Effector memory CD8-positive, alpha-beta T cell (primary cell): ENCODE results near the gene ZNF124.
"Not testable (repeated sequence)": the region's sequence is repeated elsewhere in the genome, so short reads cannot be mapped to it uniquely, and the experiment has no call there.

Experiments
- ATAC-seq: fragments of 150-1000 bp; cut with Tn5 transposase; replicated peaks from 2 replicates; pipeline ENCODE4 v1.10.0; 2021; ENCODE audit warnings: mild to moderate bottlenecking, moderate library complexity
- DNase-seq, 3 experiments: peaks; one replicate each; pipeline ENCODE4 v3.0.0; 2021
- H3K27ac Mint-ChIP-seq, 2 donors: one replicate each; pipeline ENCODE4 v1.8.0; 2022; ENCODE audit warnings: mild to moderate bottlenecking in 2 of 2, mixed read lengths in 2 of 2, moderate library complexity in 2 of 2
- H3K27me3 Mint-ChIP-seq, 2 donors: one replicate each; pipeline ENCODE4 v1.8.0; 2022; ENCODE audit warnings: mixed read lengths in 2 of 2
- H3K36me3 Mint-ChIP-seq: one replicate; pipeline ENCODE4 v1.8.0; 2022; ENCODE audit warnings: mild to moderate bottlenecking, moderate library complexity, mixed read lengths; ENCODE audit not compliant: insufficient read depth
- H3K4me1 Mint-ChIP-seq, 2 donors: one replicate each; pipeline ENCODE4 v1.8.0; 2022; ENCODE audit warnings: low read depth in 2 of 2, mixed read lengths in 2 of 2
- H3K4me3 Mint-ChIP-seq, 2 donors: one replicate each; pipeline ENCODE4 v1.8.0; 2022; ENCODE audit warnings: mild to moderate bottlenecking in 2 of 2, mixed read lengths in 2 of 2, moderate library complexity in 2 of 2
- H3K9me3 Mint-ChIP-seq, 2 donors: one replicate each; pipeline ENCODE4 v1.8.0; 2022; ENCODE audit warnings: mixed read lengths in 2 of 2

The ZNF124 gene

GRCh38 chr1:247147781-247148180 lies 24.0 kb downstream of the ZNF124 start:
- no peak for ATAC-seq
- H3K36me3 Mint-ChIP-seq, result peaks cover 3% of the 10 kb centered on the region

DNA sequence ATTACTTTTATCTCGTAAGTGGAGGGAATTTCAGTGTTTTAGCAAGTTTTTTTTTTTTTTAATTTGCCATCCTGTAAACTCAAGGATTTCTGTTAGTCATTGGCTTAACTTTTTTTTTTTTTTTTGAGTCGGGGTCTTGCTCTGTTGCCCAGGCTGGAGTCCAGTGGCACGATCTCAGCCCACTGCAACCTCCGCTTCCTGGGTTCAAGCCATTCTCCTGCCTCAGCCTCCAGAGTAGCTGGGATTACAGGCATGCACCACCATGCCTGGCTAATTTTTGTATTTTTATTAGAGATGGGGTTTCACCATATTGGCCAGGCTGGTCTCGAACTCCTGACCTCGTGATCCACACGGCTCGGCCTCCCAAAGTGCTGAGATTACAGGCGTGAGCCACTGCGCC lies 24.7 kb downstream of the ZNF124 start:
- H3K27me3 Mint-ChIP-seq, H3K4me3 Mint-ChIP-seq, ATAC-seq, H3K36me3 Mint-ChIP-seq, DNase-seq, H3K27ac Mint-ChIP-seq, H3K4me1 Mint-ChIP-seq: not testable (repeated sequence)
- H3K9me3 Mint-ChIP-seq, result peaks cover 12 to 28% of the 10 kb centered on the region in 2 donors

More at GRCh38 chr1:247147781-247148180, 24.0 kb downstream of the ZNF124 start:
- Mint-ChIP-seq H3K27me3 (no peaks in the 10 kb centered on the region), H3K9me3 (peaks cover 10 to 28% of the 10 kb centered on the region in 2 donors), H3K4me3 (no peak overlapping the region), H3K27ac (no peak overlapping the region), H3K4me1 (no peaks in the 10 kb centered on the region)
- no peak for DNase-seq

DNA sequence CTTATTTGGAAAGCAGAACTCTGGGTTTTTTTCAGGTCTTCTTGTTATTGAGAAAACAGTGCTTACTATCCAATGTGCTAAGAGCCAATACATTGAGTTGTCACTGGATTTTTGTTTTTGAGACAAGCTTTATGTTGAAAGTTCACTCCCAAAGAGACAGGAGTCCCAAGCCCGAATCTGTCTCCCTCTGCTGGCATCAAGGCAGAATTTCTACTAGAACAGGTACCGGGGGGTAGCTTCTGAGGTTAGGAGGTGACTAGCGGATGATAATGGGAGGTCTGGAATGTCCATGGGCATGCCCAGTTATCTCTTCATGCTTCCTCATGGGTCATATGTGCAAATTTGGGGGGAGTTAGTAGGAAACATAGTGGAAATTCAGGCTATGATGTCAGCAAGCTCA lies 25.1 kb downstream of the ZNF124 start:
- peaks cover 12 to 28% of the 10 kb centered on the region in 2 donors for H3K9me3 Mint-ChIP-seq
- no peak overlapping the region for H3K4me3 Mint-ChIP-seq
- no peak for ATAC-seq
- no peaks in the 10 kb centered on the region for H3K4me1 Mint-ChIP-seq
- no peaks in the 10 kb centered on the region for H3K27me3 Mint-ChIP-seq
- H3K27ac Mint-ChIP-seq, result no peak overlapping the region
- H3K36me3 Mint-ChIP-seq, result peaks cover 3% of the 10 kb centered on the region
- DNase-seq, result no peak

GRCh38 chr1:247145279-247145678 lies 26.5 kb downstream of the ZNF124 start:
- Mint-ChIP-seq H3K4me1 (no peaks in the 10 kb centered on the region), H3K9me3 (peaks cover 13 to 21% of the 10 kb centered on the region in 2 donors), H3K27me3 (no peaks in the 10 kb centered on the region), H3K36me3 (no peaks in the 10 kb centered on the region), H3K4me3 (no peak overlapping the region), H3K27ac (no peak overlapping the region)
- no peak for DNase-seq
- ATAC-seq, result no peak

DNA sequence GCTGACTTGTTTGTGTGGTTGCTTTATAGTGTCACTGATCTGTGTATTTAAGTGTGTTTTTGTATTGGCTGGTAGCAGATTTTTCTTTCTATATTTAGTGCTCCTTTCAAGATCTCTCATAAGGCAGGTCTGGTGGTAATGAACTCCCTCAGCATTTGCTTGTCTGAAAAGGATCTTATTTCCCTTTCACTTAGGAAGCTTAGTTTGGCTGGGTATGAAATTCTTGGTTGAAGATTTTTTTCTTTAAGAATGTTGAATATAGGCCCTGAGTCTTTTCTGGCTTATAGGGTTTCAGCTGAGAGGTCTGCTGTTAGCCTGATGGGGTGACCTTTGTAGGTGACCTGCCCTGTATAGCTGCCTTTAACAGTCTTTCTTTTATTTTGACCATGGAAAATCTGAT lies 32.3 kb downstream of the ZNF124 start:
- H3K4me1 Mint-ChIP-seq, ATAC-seq, H3K36me3 Mint-ChIP-seq: not testable (repeated sequence)

GRCh38 chr1:247131236-247131635 lies 40.6 kb downstream of the ZNF124 start:
- Mint-ChIP-seq H3K27me3 (no peaks in the 10 kb centered on the region), H3K4me1 (peaks cover 7 to 8% of the 10 kb centered on the region in 2 donors), H3K9me3 (peaks cover 18 to 27% of the 10 kb centered on the region in 2 donors), H3K36me3 (peaks cover 6% of the 10 kb centered on the region), H3K4me3 (no peak overlapping the region), H3K27ac (no peak overlapping the region)
- DNase-seq, result no peak
- no peak for ATAC-seq

More for the DNA sequence above, 32.3 kb downstream of the ZNF124 start:
- not testable (repeated sequence) for H3K27ac Mint-ChIP-seq, DNase-seq, H3K27me3 Mint-ChIP-seq, H3K4me3 Mint-ChIP-seq
- H3K9me3 Mint-ChIP-seq, result peaks cover 27 to 44% of the 10 kb centered on the region in 2 donors

- H3K36me3 Mint-ChIP-seq, H3K4me1 Mint-ChIP-seq, H3K9me3 Mint-ChIP-seq, ATAC-seq, H3K27me3 Mint-ChIP-seq, DNase-seq: not testable (repeated sequence)
- Mint-ChIP-seq H3K27ac (peak overlapping the region; percentile 66 to 83), H3K4me3 (peak overlapping the region; percentile 68 to 85)
Observed at GRCh38 chr1:247127519-247128282, 44.1 kb downstream of the ZNF124 start.

DNA sequence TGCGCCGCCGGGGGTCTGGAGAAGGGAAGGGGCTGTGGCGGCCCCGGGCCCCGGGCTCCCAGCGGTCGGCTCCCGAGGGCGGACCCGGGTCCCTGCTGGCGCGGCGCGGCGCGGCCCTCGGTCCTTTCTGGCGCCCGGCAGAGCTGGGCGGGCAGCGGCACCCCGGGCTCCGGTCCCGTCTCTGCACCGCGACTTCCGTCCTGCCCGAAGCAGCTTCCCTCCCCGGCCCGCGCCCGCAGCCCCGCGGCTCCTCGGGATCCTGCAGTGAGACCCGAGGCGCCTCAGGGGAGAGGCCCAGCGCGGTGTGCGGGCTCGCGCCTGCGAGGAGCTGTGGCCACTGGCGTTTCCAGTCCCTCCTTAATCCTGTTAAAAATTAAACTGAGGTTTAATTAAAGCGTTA lies 45.2 kb downstream of the ZNF124 start:
- ATAC-seq, result peak; percentile 57
- H3K27ac Mint-ChIP-seq, H3K9me3 Mint-ChIP-seq, H3K36me3 Mint-ChIP-seq, H3K4me3 Mint-ChIP-seq, H3K4me1 Mint-ChIP-seq, H3K27me3 Mint-ChIP-seq, DNase-seq: not testable (repeated sequence)

- H3K27ac Mint-ChIP-seq, H3K4me3 Mint-ChIP-seq, H3K36me3 Mint-ChIP-seq, H3K9me3 Mint-ChIP-seq, H3K27me3 Mint-ChIP-seq, H3K4me1 Mint-ChIP-seq, DNase-seq: not testable (repeated sequence)
- peak; percentile 98 for ATAC-seq
Observed at GRCh38 chr1:247126166-247126565, 45.7 kb downstream of the ZNF124 start.

DNA sequence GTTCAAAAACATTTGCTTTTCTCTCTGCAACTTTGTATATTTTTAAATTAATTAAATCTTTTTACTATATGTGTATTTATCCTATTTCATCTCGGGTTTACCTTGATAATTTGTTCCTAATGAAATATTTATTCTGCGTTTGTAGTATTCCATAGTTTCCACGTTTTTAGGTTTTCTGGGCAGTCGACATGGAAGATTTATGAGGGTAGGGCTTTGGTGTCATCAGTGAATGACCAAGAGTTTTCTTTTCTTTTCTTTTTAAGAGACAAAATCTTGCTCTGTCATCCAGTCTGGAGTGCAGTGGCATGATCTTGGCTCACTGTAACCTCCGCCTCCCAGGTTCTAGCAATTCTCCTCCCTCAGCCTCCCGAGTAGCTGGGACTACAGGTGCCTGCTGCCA lies 50.4 kb downstream of the ZNF124 start:
- Mint-ChIP-seq H3K36me3 (no peaks in the 10 kb centered on the region), H3K27ac (no peak overlapping the region)

GRCh38 chr1:247120408-247120668 lies 51.5 kb downstream of the ZNF124 start:
- not testable (repeated sequence) for H3K4me1 Mint-ChIP-seq, H3K27me3 Mint-ChIP-seq, H3K9me3 Mint-ChIP-seq, H3K4me3 Mint-ChIP-seq, H3K27ac Mint-ChIP-seq, H3K36me3 Mint-ChIP-seq, ATAC-seq, DNase-seq

More for the DNA sequence above, 50.4 kb downstream of the ZNF124 start:
- H3K9me3 Mint-ChIP-seq, result no peaks in the 10 kb centered on the region
- DNase-seq (no peak), ATAC-seq (no peak)
- H3K4me1 Mint-ChIP-seq, result no peaks in the 10 kb centered on the region
- H3K4me3 Mint-ChIP-seq, result no peak overlapping the region
- H3K27me3 Mint-ChIP-seq, result no peaks in the 10 kb centered on the region

DNA sequence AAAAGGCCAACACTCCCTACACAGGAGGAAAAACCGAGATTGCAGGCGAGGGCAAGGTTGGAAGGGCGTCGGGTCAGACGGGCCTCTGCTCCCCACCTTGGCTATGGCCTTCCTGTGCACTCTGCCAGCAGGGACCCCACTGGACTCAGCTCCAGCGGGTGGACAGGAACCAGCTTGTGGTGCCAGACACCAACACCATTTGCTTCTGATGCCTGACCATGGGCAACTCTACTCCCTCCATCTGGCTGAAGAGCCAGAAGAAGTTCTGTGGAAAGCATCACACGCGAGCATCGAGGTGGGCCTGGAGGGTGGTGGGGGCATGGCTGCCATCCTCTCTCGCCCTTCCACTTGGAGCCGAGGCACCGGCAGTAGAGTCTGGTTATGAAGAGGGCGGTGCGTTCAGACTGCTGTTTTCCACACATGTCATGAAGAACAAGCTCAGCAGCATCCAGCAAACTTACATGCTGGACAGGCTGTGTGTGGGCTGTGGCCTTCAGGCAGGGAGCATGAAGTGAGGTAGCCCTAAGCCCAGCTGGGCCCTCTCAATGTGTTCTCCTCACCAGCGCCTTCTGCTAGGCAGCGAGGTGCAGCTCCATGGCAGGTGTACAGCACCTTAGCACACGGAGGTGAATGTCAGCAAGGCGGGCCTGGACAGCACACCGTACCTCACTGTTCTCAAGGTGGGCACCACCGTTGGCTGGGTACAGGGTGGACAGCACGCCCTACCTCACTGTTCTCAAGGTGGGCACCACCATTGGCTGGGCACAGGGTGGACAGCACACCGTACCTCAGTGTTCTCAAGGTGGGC lies 52.0 kb downstream of the ZNF124 start:
- no peak overlapping the region for H3K27ac Mint-ChIP-seq
- peaks cover 3% of the 10 kb centered on the region in 2 donors for H3K4me1 Mint-ChIP-seq
- no peak for DNase-seq
- no peak for ATAC-seq
- no peaks in the 10 kb centered on the region for H3K36me3 Mint-ChIP-seq
- no peak overlapping the region for H3K4me3 Mint-ChIP-seq
- no peaks in the 10 kb centered on the region for H3K9me3 Mint-ChIP-seq
- peaks cover 0 to 5% of the 10 kb centered on the region in 2 donors for H3K27me3 Mint-ChIP-seq

DNA sequence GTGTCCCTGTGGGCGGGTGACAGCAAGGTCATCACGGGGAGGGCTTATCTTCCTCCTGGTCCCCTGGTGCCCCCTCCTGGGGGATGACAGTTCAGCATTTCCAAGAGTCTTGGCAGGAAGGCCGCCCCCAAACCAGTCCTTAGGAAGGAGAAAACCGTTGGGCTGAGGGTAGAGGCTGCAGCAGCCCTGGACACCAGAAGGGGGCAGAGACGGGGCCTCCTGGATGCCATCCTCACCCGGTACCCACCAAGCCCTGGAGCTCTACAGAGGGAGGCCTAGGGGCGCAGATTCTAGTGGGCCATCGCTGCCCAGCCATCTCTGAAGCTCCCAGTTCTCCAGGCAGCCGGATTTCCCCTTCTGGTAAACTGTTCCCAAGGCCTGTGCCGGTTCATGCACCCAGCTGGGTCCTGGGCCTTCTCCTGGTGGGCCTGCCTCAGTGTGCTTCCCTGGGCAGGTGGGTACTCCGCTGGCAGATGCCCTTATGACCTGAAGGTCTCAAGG lies 52.8 kb downstream of the ZNF124 start:
- Mint-ChIP-seq H3K4me1 (peaks cover 3% of the 10 kb centered on the region in 2 donors), H3K4me3 (no peak overlapping the region), H3K27me3 (peaks cover 0 to 13% of the 10 kb centered on the region in 2 donors), H3K36me3 (no peaks in the 10 kb centered on the region), H3K9me3 (no peaks in the 10 kb centered on the region), H3K27ac (no peak overlapping the region)
- ATAC-seq (no peak), DNase-seq (no peak)

DNA sequence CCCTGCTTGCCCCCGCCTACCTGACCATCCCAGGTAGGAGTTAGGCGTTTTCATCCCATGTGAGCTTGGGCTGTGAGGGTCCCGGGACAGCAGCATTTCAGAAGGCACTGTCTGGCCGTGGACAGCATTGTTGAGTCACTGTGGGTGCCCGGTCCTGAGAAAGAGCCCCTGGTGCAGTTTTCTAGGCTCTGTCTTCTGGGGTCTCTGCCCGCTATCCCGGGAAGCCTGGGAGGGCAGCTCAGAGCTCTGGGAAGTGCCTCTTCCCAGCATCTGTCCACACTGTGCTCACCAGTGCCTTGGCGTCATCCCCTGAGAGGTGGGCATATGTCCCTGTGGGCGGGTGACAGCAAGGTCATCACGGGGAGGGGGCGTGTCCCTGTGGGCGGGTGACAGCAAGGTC lies 56.3 kb downstream of the ZNF124 start:
- no peak for ATAC-seq
- Mint-ChIP-seq H3K27ac (no peak overlapping the region), H3K27me3 (peaks cover 16 to 37% of the 10 kb centered on the region in 2 donors)

More for the DNA sequence above, 56.3 kb downstream of the ZNF124 start:
- Mint-ChIP-seq H3K4me3 (no peak overlapping the region), H3K9me3 (no peaks in the 10 kb centered on the region), H3K36me3 (no peaks in the 10 kb centered on the region), H3K4me1 (peaks cover 8 to 10% of the 10 kb centered on the region in 2 donors)
- DNase-seq, result no peak
